WTC11 (cell line): ENCODE measurements around the gene MYOCOS. TPM values are rescaled to one million over a fixed set of nuclear protein-coding genes. Genes with fewer than 3 reads are reported as not detected.

ENCODE experiments used
- ATAC-seq: fragments of 200-7000 bp; cut with Tn5 transposase; 2 replicates; pipeline ENCODE4 v1.10.0; 2021; ENCODE audit warnings: mild to moderate bottlenecking, moderate library complexity
- CTCF ChIA-PET: fragments of 300-600 bp; sonication (Branson Sonifier 250); formaldehyde crosslinking; loops from one replicate; lab custom pipeline; 2021; ENCODE audit warnings: antibody characterized with exemption; lab: Charles Lee
- POLR2A ChIA-PET: fragments of 350-600 bp; sonication (Branson Sonifier 250); formaldehyde crosslinking; loops from one replicate; lab custom pipeline; 2021; ENCODE audit warnings: antibody characterized with exemption; lab: Charles Lee
- DNase-seq: peaks from one replicate; pipeline ENCODE4 v3.0.0; 2021; ENCODE audit warnings: low spot score
- H3K27ac Mint-ChIP-seq: 2 replicates; pipeline ENCODE4 v1.8.0; 2021; ENCODE audit warnings: mixed read lengths
- H3K27me3 Mint-ChIP-seq: 2 replicates; pipeline ENCODE4 v1.8.0; 2021; ENCODE audit warnings: low read depth, mild to moderate bottlenecking, moderate library complexity, mixed read lengths
- H3K36me3 Mint-ChIP-seq: 2 replicates; pipeline ENCODE4 v1.8.0; 2021; ENCODE audit warnings: mixed read lengths
- H3K4me1 Mint-ChIP-seq: 2 replicates; pipeline ENCODE4 v1.8.0; 2022; ENCODE audit warnings: mixed read lengths
- H3K4me3 Mint-ChIP-seq: 2 replicates; pipeline ENCODE4 v1.8.0; 2021; ENCODE audit warnings: mild to moderate bottlenecking, moderate library complexity, mixed read lengths
- H3K9me3 Mint-ChIP-seq: 2 replicates; pipeline ENCODE4 v1.8.0; 2021; ENCODE audit warnings: mixed read lengths
- ATF1 ChIP-seq: sonication (generic); formaldehyde crosslinking; IDR thresholded peaks from 2 replicates; pipeline ENCODE4 v1.8.1; 2023; ENCODE audit warnings: mild to moderate bottlenecking, moderate library complexity, missing genetic modification reagents
- EMX1 ChIP-seq: fragments of 250-450 bp; sonication (Bioruptor Pico); IDR thresholded peaks from 2 replicates; pipeline ENCODE4 v1.8.0; 2021; ENCODE audit warnings: mild to moderate bottlenecking
- ETV6 ChIP-seq: sonication (generic); formaldehyde crosslinking; IDR thresholded peaks from 2 replicates; pipeline ENCODE4 v1.8.1; 2022; ENCODE audit warnings: mild to moderate bottlenecking, missing genetic modification reagents
- FOXK1 ChIP-seq: sonication (generic); formaldehyde crosslinking; IDR thresholded peaks from 2 replicates; pipeline ENCODE4 v1.8.0; 2022; ENCODE audit warnings: mild to moderate bottlenecking, moderate library complexity, missing genetic modification reagents
- FOXP1 ChIP-seq: sonication (generic); formaldehyde crosslinking; IDR thresholded peaks from 2 replicates; pipeline ENCODE4 v1.8.0; 2022; ENCODE audit warnings: missing genetic modification reagents, mild to moderate bottlenecking, moderate library complexity, borderline replicate concordance
- FOXP4 ChIP-seq: sonication (generic); formaldehyde crosslinking; IDR thresholded peaks from 2 replicates; pipeline ENCODE4 v1.8.0; 2022; ENCODE audit warnings: mild to moderate bottlenecking, missing genetic modification reagents
- GRHL2 ChIP-seq: fragments of 250-450 bp; sonication (Bioruptor Pico); IDR thresholded peaks from 2 replicates; pipeline ENCODE4 v1.8.0; 2022; ENCODE audit warnings: mild to moderate bottlenecking, moderate library complexity; ENCODE audit not compliant: insufficient replicate concordance, severe bottlenecking
- GTF2I ChIP-seq: fragments of 250-450 bp; sonication (Bioruptor Pico); conservative IDR thresholded peaks from 2 replicates; pipeline ENCODE4 v1.4.0; 2021; ENCODE audit warnings: mild to moderate bottlenecking
- IRF2 ChIP-seq: sonication (generic); formaldehyde crosslinking; IDR thresholded peaks from 2 replicates; pipeline ENCODE4 v1.8.0; 2022; ENCODE audit warnings: low read depth, missing genetic modification reagents, borderline replicate concordance
- MLX ChIP-seq: sonication (generic); formaldehyde crosslinking; IDR thresholded peaks from 2 replicates; pipeline ENCODE4 v1.8.1; 2023; ENCODE audit warnings: mild to moderate bottlenecking, missing genetic modification reagents, moderate library complexity
- MYBL2 ChIP-seq: sonication (generic); formaldehyde crosslinking; IDR thresholded peaks from 2 replicates; pipeline ENCODE4 v1.8.1; 2023; ENCODE audit warnings: mild to moderate bottlenecking, moderate library complexity, missing genetic modification reagents
- NR2C2 ChIP-seq: sonication (generic); formaldehyde crosslinking; IDR thresholded peaks from 2 replicates; pipeline ENCODE4 v1.8.0; 2022; ENCODE audit warnings: mild to moderate bottlenecking, missing genetic modification reagents
- RORB ChIP-seq: fragments of 250-450 bp; sonication (Bioruptor Pico); IDR thresholded peaks from 2 replicates; pipeline ENCODE4 v1.9.0; 2021; ENCODE audit warnings: mild to moderate bottlenecking
- SMAD3 ChIP-seq: sonication (generic); formaldehyde crosslinking; IDR thresholded peaks from 2 replicates; pipeline ENCODE4 v1.8.0; 2022; ENCODE audit warnings: missing genetic modification reagents, mild to moderate bottlenecking, borderline replicate concordance
- SOX15 ChIP-seq: fragments of 250-450 bp; sonication (Bioruptor Pico); IDR thresholded peaks from 2 replicates; pipeline ENCODE4 v1.9.0; 2021; ENCODE audit warnings: mild to moderate bottlenecking
- SP1 ChIP-seq: sonication (generic); formaldehyde crosslinking; conservative IDR thresholded peaks from 2 replicates; pipeline ENCODE4 v1.8.1; 2022; ENCODE audit warnings: missing genetic modification reagents
- USF2 ChIP-seq: sonication (generic); formaldehyde crosslinking; IDR thresholded peaks from 2 replicates; pipeline ENCODE4 v1.8.1; 2023; ENCODE audit warnings: mild to moderate bottlenecking, missing genetic modification reagents, moderate library complexity
- ZBTB43 ChIP-seq: sonication (generic); formaldehyde crosslinking; IDR thresholded peaks from 2 replicates; pipeline ENCODE4 v1.8.1; 2023; ENCODE audit warnings: mild to moderate bottlenecking, missing genetic modification reagents
- ZSCAN18 ChIP-seq: fragments of 250-450 bp; sonication (Bioruptor Pico); IDR thresholded peaks from 2 replicates; pipeline ENCODE4 v2.1.2; 2022; ENCODE audit warnings: mild to moderate bottlenecking, moderate library complexity
- total RNA-seq: library from RNA; stranded (reverse); gene quantifications from 3 replicates; pipeline ENCODE4 v1.2.3, GENCODE V29; 2021

Gene MYOCOS
- total RNA-seq, 1 experiment from 2014 or later: not detected

GRCh38 chr1:171636141-171636540, 14.1 kb downstream of the MYOCOS start:
- Mint-ChIP-seq H3K27ac (no peak overlapping the region), H3K9me3 (peaks cover 8% of the 10 kb centered on the region), H3K27me3 (peaks cover 3% of the 10 kb centered on the region; the same call in 1 of the 2 replicates), H3K4me1 (peaks cover 16% of the 10 kb centered on the region), H3K36me3 (no peaks in the 10 kb centered on the region), H3K4me3 (no peak overlapping the region)
- CTCF ChIA-PET: interaction anchor here (0.6 to 1.7 kb wide), 2 partner anchors 9 to 165 kb away, joined by 3 to 8 read pairs; no protein-coding TSS in a partner anchor
- TF ChIP-seq SOX15 (CRISPR knock-in tag) (no peak), MLX (CRISPR knock-in tag) (no peak), RORB (CRISPR knock-in tag) (no peak), ETV6 (CRISPR knock-in tag) (0 out of 2 replicates have a peak, but pooled peaks have one; percentile 32), ATF1 (CRISPR knock-in tag) (0 out of 2 replicates have a peak, but pooled peaks have one; percentile 14), MYBL2 (CRISPR knock-in tag) (no peak)
- DNase-seq (peak; percentile 26), ATAC-seq (no peak)
- POLR2A ChIA-PET: no interaction called here

GRCh38 chr1:171637928-171638576, 16.0 kb downstream of the MYOCOS start:
- no peak for DNase-seq
- H3K36me3 Mint-ChIP-seq: no peaks in the 10 kb centered on the region
- POLR2A ChIA-PET: no interaction called here
- ATAC-seq: no peak
- H3K27me3 Mint-ChIP-seq: no peaks in the 10 kb centered on the region
- H3K4me3 Mint-ChIP-seq: no peak overlapping the region
- CTCF ChIA-PET: no interaction called here
- H3K27ac Mint-ChIP-seq: no peak overlapping the region
- TF ChIP-seq SMAD3 (CRISPR knock-in tag) (no peak), NR2C2 (CRISPR knock-in tag) (no peak), FOXP1 (CRISPR knock-in tag) (no peak), IRF2 (no peak), FOXK1 (no peak), GRHL2 (CRISPR knock-in tag) (no peak), EMX1 (CRISPR knock-in tag) (no peak), FOXP4 (CRISPR knock-in tag) (no peak), GTF2I (CRISPR knock-in tag) (no peak), SP1 (CRISPR knock-in tag) (no peak), MLX (CRISPR knock-in tag) (no peak), USF2 (no peak), SOX15 (CRISPR knock-in tag) (no peak), ZSCAN18 (CRISPR knock-in tag) (no peak), ZBTB43 (CRISPR knock-in tag) (no peak)
- H3K9me3 Mint-ChIP-seq: no peaks in the 10 kb centered on the region
- H3K4me1 Mint-ChIP-seq: peaks cover 29% of the 10 kb centered on the region
